HEK293T (cell line): Measurements from ENCODE around the gene UPK3A.

Source experiments
- ARNT ChIP-seq: fragments of 450-650 bp; IDR thresholded peaks from 2 replicates; pipeline ENCODE4 v1.6.1; 2017; ENCODE audit warnings: mild to moderate bottlenecking
- BHLHE40 ChIP-seq: fragments of 450-650 bp; IDR thresholded peaks from 2 replicates; pipeline ENCODE4 v1.6.1; 2016; ENCODE audit warnings: mild to moderate bottlenecking, moderate library complexity, borderline replicate concordance
- FOXA1 ChIP-seq: fragments of 450-650 bp; IDR thresholded peaks from 2 replicates; pipeline ENCODE4 v1.6.1; 2016; ENCODE audit warnings: mild to moderate bottlenecking
- FOXM1 ChIP-seq: fragments of 450-650 bp; IDR thresholded peaks from 2 replicates; pipeline ENCODE4 v1.6.1; 2017; ENCODE audit warnings: mild to moderate bottlenecking, borderline replicate concordance
- HDGF ChIP-seq: fragments of 450-650 bp; IDR thresholded peaks from 2 replicates; pipeline ENCODE4 v1.6.1; 2017; ENCODE audit warnings: antibody characterized with exemption, borderline replicate concordance
- L3MBTL2 ChIP-seq: fragments of 450-650 bp; conservative IDR thresholded peaks from 2 replicates; pipeline ENCODE4 v1.6.1; 2016; ENCODE audit warnings: mild to moderate bottlenecking
- LEF1 ChIP-seq: fragments of 450-650 bp; IDR thresholded peaks from 2 replicates; pipeline ENCODE4 v1.6.1; 2017; ENCODE audit warnings: mild to moderate bottlenecking, borderline replicate concordance
- NFRKB ChIP-seq: fragments of 450-650 bp; IDR thresholded peaks from 2 replicates; pipeline ENCODE4 v1.6.1; 2016; ENCODE audit warnings: mild to moderate bottlenecking, moderate library complexity
- SP1 ChIP-seq: fragments of 450-650 bp; IDR thresholded peaks from 2 replicates; pipeline ENCODE4 v1.6.1; 2017
- SUZ12 ChIP-seq: fragments of 450-650 bp; IDR thresholded peaks from 2 replicates; pipeline ENCODE4 v1.6.1; 2016; ENCODE audit warnings: mild to moderate bottlenecking
- TARDBP ChIP-seq: fragments of 450-650 bp; IDR thresholded peaks from 2 replicates; pipeline ENCODE4 v1.6.1; 2016
- ZNF384 ChIP-seq: fragments of 450-650 bp; IDR thresholded peaks from 2 replicates; pipeline ENCODE4 v1.6.1; 2016

GRCh38 chr22:45263463-45264269 lies 21.1 kb upstream of the UPK3A start:
- TF ChIP-seq L3MBTL2 (peak; percentile 88), BHLHE40 (no peak), SP1 (no peak), ZNF384 (no peak), SUZ12 (no peak), NFRKB (no peak), FOXM1 (no peak), LEF1 (no peak), TARDBP (no peak), FOXA1 (no peak), HDGF (no peak), ARNT (no peak)
